ENCODE measurements around the gene JARID2. TPM values are rescaled to one million over a fixed set of nuclear protein-coding genes. Genes with fewer than 3 reads are reported as not detected.

The JARID2 gene
- total RNA-seq, 1 donor from 2014 or later = 12.5 TPM

- Mint-ChIP-seq H3K36me3 (ENCODE audit: unreplicated experiment) (no peaks in the 10 kb centered on the region), H3K27ac (ENCODE audit: unreplicated experiment) (no peak overlapping the region)
Measured at GRCh38 chr6:15380351-15380750, 134.5 kb downstream of the JARID2 start.

GRCh38 chr6:15382089-15382488 lies 136.2 kb downstream of the JARID2 start:
- H3K27ac Mint-ChIP-seq (ENCODE audit: unreplicated experiment) = no peak overlapping the region
- DNase-seq (ENCODE audit: extremely low spot score, unreplicated experiment) = no peak
- H3K9me3 Mint-ChIP-seq (ENCODE audit: unreplicated experiment) = no peaks in the 10 kb centered on the region
- H3K27me3 Mint-ChIP-seq (ENCODE audit: unreplicated experiment) = no peaks in the 10 kb centered on the region
- H3K4me3 Mint-ChIP-seq (ENCODE audit: unreplicated experiment) = no peak overlapping the region
- H3K4me1 Mint-ChIP-seq (ENCODE audit: unreplicated experiment) = peaks cover 21% of the 10 kb centered on the region
- no peak for TF ChIP-seq CTCF (IDR thresholded peaks at IDR 0.05)
- H3K36me3 Mint-ChIP-seq (ENCODE audit: unreplicated experiment) = no peaks in the 10 kb centered on the region

More at GRCh38 chr6:15380351-15380750, 134.5 kb downstream of the JARID2 start:
- Mint-ChIP-seq H3K4me1 (ENCODE audit: unreplicated experiment) (peaks cover 28% of the 10 kb centered on the region), H3K4me3 (ENCODE audit: unreplicated experiment) (no peak overlapping the region), H3K9me3 (ENCODE audit: unreplicated experiment) (no peaks in the 10 kb centered on the region), H3K27me3 (ENCODE audit: unreplicated experiment) (no peaks in the 10 kb centered on the region)
- DNase-seq (ENCODE audit: extremely low spot score, unreplicated experiment) = no peak
- no peak for TF ChIP-seq CTCF (IDR thresholded peaks at IDR 0.05)

GRCh38 chr6:15382712-15383111 lies 136.8 kb downstream of the JARID2 start:
- Mint-ChIP-seq H3K36me3 (ENCODE audit: unreplicated experiment) (no peaks in the 10 kb centered on the region), H3K4me3 (ENCODE audit: unreplicated experiment) (no peak overlapping the region), H3K9me3 (ENCODE audit: unreplicated experiment) (no peaks in the 10 kb centered on the region), H3K27me3 (ENCODE audit: unreplicated experiment) (no peaks in the 10 kb centered on the region), H3K27ac (ENCODE audit: unreplicated experiment) (no peak overlapping the region), H3K4me1 (ENCODE audit: unreplicated experiment) (peaks cover 23% of the 10 kb centered on the region)
- no peak for TF ChIP-seq CTCF (IDR thresholded peaks at IDR 0.05)
- DNase-seq (ENCODE audit: extremely low spot score, unreplicated experiment) = no peak

- no peak overlapping the region for H3K4me3 Mint-ChIP-seq (ENCODE audit: unreplicated experiment)
- TF ChIP-seq CTCF (IDR thresholded peaks at IDR 0.05) = no peak
- peaks cover 19% of the 10 kb centered on the region for H3K4me1 Mint-ChIP-seq (ENCODE audit: unreplicated experiment)
Measured at GRCh38 chr6:15384901-15385300, 139.0 kb downstream of the JARID2 start.

GRCh38 chr6:15385521-15385920 lies 139.7 kb downstream of the JARID2 start:
- Mint-ChIP-seq H3K4me3 (ENCODE audit: unreplicated experiment) (no peak overlapping the region), H3K9me3 (ENCODE audit: unreplicated experiment) (no peaks in the 10 kb centered on the region), H3K4me1 (ENCODE audit: unreplicated experiment) (peaks cover 25% of the 10 kb centered on the region), H3K36me3 (ENCODE audit: unreplicated experiment) (no peaks in the 10 kb centered on the region), H3K27me3 (ENCODE audit: unreplicated experiment) (no peaks in the 10 kb centered on the region), H3K27ac (ENCODE audit: unreplicated experiment) (no peak overlapping the region)
- DNase-seq (ENCODE audit: extremely low spot score, unreplicated experiment) = no peak
- TF ChIP-seq CTCF (IDR thresholded peaks at IDR 0.05) = no peak

More at GRCh38 chr6:15384901-15385300, 139.0 kb downstream of the JARID2 start:
- Mint-ChIP-seq H3K9me3 (ENCODE audit: unreplicated experiment) (no peaks in the 10 kb centered on the region), H3K27ac (ENCODE audit: unreplicated experiment) (no peak overlapping the region), H3K27me3 (ENCODE audit: unreplicated experiment) (no peaks in the 10 kb centered on the region), H3K36me3 (ENCODE audit: unreplicated experiment) (no peaks in the 10 kb centered on the region)
- DNase-seq (ENCODE audit: extremely low spot score, unreplicated experiment) = no peak

Data from osteocyte (in vitro differentiated cells).